ENCODE measurements around the gene XRCC1.

DNA sequence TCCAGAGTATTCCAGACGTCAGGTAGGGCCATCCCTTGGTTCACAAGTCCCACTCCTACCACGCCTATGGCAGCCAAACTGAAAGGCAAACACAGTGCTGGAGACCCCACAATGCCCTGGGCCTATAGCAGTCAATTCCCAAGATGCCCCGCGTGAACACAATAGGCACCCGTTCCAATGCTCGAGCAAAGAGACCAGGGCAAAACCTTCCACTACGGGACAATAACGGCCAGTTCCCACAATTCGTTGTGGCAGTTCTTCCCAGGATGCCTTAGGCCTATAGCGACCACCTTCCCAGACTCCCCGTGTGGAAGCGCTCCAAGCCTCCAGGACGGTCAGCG, 43.6 kb upstream of the XRCC1 start:
- TF ChIP-seq, protein P1, sequence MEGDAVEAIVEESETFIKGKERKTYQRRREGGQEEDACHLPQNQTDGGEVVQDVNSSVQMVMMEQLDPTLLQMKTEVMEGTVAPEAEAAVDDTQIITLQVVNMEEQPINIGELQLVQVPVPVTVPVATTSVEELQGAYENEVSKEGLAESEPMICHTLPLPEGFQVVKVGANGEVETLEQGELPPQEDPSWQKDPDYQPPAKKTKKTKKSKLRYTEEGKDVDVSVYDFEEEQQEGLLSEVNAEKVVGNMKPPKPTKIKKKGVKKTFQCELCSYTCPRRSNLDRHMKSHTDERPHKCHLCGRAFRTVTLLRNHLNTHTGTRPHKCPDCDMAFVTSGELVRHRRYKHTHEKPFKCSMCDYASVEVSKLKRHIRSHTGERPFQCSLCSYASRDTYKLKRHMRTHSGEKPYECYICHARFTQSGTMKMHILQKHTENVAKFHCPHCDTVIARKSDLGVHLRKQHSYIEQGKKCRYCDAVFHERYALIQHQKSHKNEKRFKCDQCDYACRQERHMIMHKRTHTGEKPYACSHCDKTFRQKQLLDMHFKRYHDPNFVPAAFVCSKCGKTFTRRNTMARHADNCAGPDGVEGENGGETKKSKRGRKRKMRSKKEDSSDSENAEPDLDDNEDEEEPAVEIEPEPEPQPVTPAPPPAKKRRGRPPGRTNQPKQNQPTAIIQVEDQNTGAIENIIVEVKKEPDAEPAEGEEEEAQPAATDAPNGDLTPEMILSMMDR (IDR thresholded peaks at IDR 0.05), result no peak
- TF ChIP-seq POLR2A (IDR thresholded peaks at IDR 0.05) (no peak), EP300 (IDR thresholded peaks at IDR 0.05) (no peak)
